Right cardiac atrium (tissue), 5 donors: ENCODE results near the gene IGF1R. TPM values are rescaled to one million over a fixed set of nuclear protein-coding genes. Genes with fewer than 3 reads are reported as not detected.

Experiments
- ATAC-seq, 2 donors: fragments of 200-7000 bp; cut with Tn5 transposase; one replicate each; pipeline versions ENCODE4 v1.8.0 to v1.9.1; 2020; ENCODE audit warnings: moderate library complexity in 2 of 2, mild to moderate bottlenecking in 1 of 2
- DNase-seq, 3 donors: peaks; one replicate each; pipeline ENCODE4 v3.0.0-alpha.2; 2020
- H3K27ac ChIP-seq: one replicate; pipeline ENCODE4 v1.5.1; 2013; ENCODE audit warnings: mild to moderate bottlenecking, low read length, control low read depth, moderate library complexity
- H3K27me3 ChIP-seq: one replicate; pipeline ENCODE4 v1.6.1; 2013; ENCODE audit not compliant: control insufficient read depth, insufficient read depth
- H3K4me1 ChIP-seq: one replicate; pipeline ENCODE4 v1.6.1; 2013; ENCODE audit warnings: low read length; ENCODE audit not compliant: control insufficient read depth, insufficient read depth
- H3K4me3 ChIP-seq: one replicate; pipeline ENCODE4 v1.5.1; 2013; ENCODE audit warnings: low read length, control low read depth
- H3K9me3 ChIP-seq: one replicate; pipeline ENCODE4 v1.6.1; 2013; ENCODE audit warnings: low read length; ENCODE audit not compliant: control insufficient read depth
- WGBS: extraction: QIAGEN DNeasy Blood & Tissue Kit; methylation state at CpG from one replicate; pipeline ENCODE4 v1.1.7; 2013; 5-methylcytosine and 5-hydroxymethylcytosine counted together
- intact Hi-C, 4 donors: fragments of 100-400 bp; cut with DNase I; formaldehyde crosslinking; loops; one replicate each; pipeline versions ENCODE4 v1.11.0 to v1.14.0; 2022 to 2023
- polyA plus RNA-seq: library from polyadenylated mRNA; stranded (reverse); fragments of 200-250 nt; gene quantifications from one replicate; pipeline ENCODE4 v1.2.3, GENCODE V29; 2013
- total RNA-seq, 4 donors: library from RNA; stranded (reverse); fragmentation: NEBNext Ultra II Directional; extraction: Animal tissue kit (Norgen Biotek cat#: 25700); gene quantifications; one replicate each; pipeline ENCODE4 v1.2.1, GENCODE V29; 2021
- donor health status: healthy with polysubstance abuse.
- donor health status: DM: no; HTN: yes; CAD: no.
- donor health status: DM: no; HTN: no; CAD: no.
- donor health status: DM: no; HTN: yes; CAD: no; lungs with severe emphysema.
- donor health status: DM: yes; HTN: yes; CAD: no.

The IGF1R gene
- total and polyA plus RNA-seq, 5 donors: 9.0 to 52.3 (median 34.4) TPM

GRCh38 chr15:98708037-98708590 lies 59.8 kb downstream of the IGF1R start:
- Histone ChIP-seq H3K9me3 (peaks cover 3% of the 10 kb centered on the region), H3K4me3 (no peak overlapping the region), H3K4me1 (peaks cover 16% of the 10 kb centered on the region), H3K27me3 (no peaks in the 10 kb centered on the region), H3K27ac (no peak overlapping the region)
- DNase-seq: no peak
- WGBS: 88% methylated on average over 10 of the region's 10 CpGs
- no peak for ATAC-seq
- intact Hi-C loops: no loop called here

GRCh38 chr15:98711810-98712209 lies 63.5 kb downstream of the IGF1R start:
- Histone ChIP-seq H3K27me3 (no peaks in the 10 kb centered on the region), H3K4me3 (no peak overlapping the region), H3K9me3 (peaks cover 3% of the 10 kb centered on the region), H3K4me1 (peaks cover 12% of the 10 kb centered on the region), H3K27ac (no peak overlapping the region)
- no peak for ATAC-seq
- DNase-seq: no peak
- intact Hi-C loops: no loop called here
- 99% methylated on average over 2 of the region's 2 CpGs for WGBS

GRCh38 chr15:98712845-98713584 lies 64.7 kb downstream of the IGF1R start:
- ATAC-seq: no peak
- intact Hi-C loops: no loop called here

GRCh38 chr15:98713585-98714001 lies 65.3 kb downstream of the IGF1R start:
- DNase-seq: peak in 1 of 3 donors; percentile 60
- 46% methylated on average over 3 of the region's 3 CpGs for WGBS
- Histone ChIP-seq H3K27me3 (no peaks in the 10 kb centered on the region), H3K4me1 (peaks cover 18% of the 10 kb centered on the region), H3K27ac (peak overlapping the region; percentile 49), H3K4me3 (no peak overlapping the region), H3K9me3 (peaks cover 3% of the 10 kb centered on the region)
- peak; percentile 45 to 46 for ATAC-seq
- intact Hi-C loops: no loop called here

More at GRCh38 chr15:98712845-98713584, 64.7 kb downstream of the IGF1R start:
- 89% methylated on average over 16 of the region's 16 CpGs for WGBS
- Histone ChIP-seq H3K27ac (no peak overlapping the region), H3K4me1 (peaks cover 14% of the 10 kb centered on the region), H3K27me3 (no peaks in the 10 kb centered on the region), H3K9me3 (peaks cover 3% of the 10 kb centered on the region), H3K4me3 (no peak overlapping the region)
- no peak for DNase-seq

GRCh38 chr15:98714922-98715321 lies 66.6 kb downstream of the IGF1R start:
- ATAC-seq: peak; percentile 70 to 75

GRCh38 chr15:98715401-98715800 lies 67.1 kb downstream of the IGF1R start:
- Histone ChIP-seq H3K27ac (peak overlapping the region; percentile 65), H3K9me3 (peaks cover 3% of the 10 kb centered on the region), H3K4me3 (no peak overlapping the region), H3K27me3 (no peaks in the 10 kb centered on the region), H3K4me1 (peaks cover 25% of the 10 kb centered on the region)
- DNase-seq: peak in 1 of 3 donors; percentile 50
- 57% methylated on average over 7 of the region's 7 CpGs for WGBS
- intact Hi-C loops: no loop called here
- ATAC-seq: peak; percentile 62 to 80

More at GRCh38 chr15:98714922-98715321, 66.6 kb downstream of the IGF1R start:
- Histone ChIP-seq H3K27me3 (no peaks in the 10 kb centered on the region), H3K4me1 (peaks cover 25% of the 10 kb centered on the region), H3K4me3 (no peak overlapping the region), H3K27ac (peak overlapping the region; percentile 65), H3K9me3 (peaks cover 3% of the 10 kb centered on the region)
- peak in 1 of 3 donors; percentile 55 for DNase-seq
- intact Hi-C loops: no loop called here
- WGBS: 64% methylated on average over 7 of the region's 7 CpGs

- Histone ChIP-seq H3K4me3 (no peak overlapping the region), H3K27me3 (no peaks in the 10 kb centered on the region), H3K9me3 (peaks cover 3% of the 10 kb centered on the region), H3K27ac (peak overlapping the region; percentile 65), H3K4me1 (peaks cover 25% of the 10 kb centered on the region)
- no peak for DNase-seq
- intact Hi-C loops: no loop called here
- no peak for ATAC-seq
- WGBS: 83% methylated on average over 9 of the region's 9 CpGs
Measured at GRCh38 chr15:98715890-98716443, 67.6 kb downstream of the IGF1R start.

GRCh38 chr15:98717371-98717770 lies 69.0 kb downstream of the IGF1R start:
- H3K9me3 ChIP-seq: no peaks in the 10 kb centered on the region
- no peak overlapping the region for H3K4me3 ChIP-seq
- intact Hi-C loops: no loop called here
- no peak overlapping the region for H3K27ac ChIP-seq
- H3K4me1 ChIP-seq: peaks cover 29% of the 10 kb centered on the region
- 96% methylated on average over 5 of the region's 5 CpGs for WGBS
- ATAC-seq (no peak), DNase-seq (no peak)
- H3K27me3 ChIP-seq: no peaks in the 10 kb centered on the region

- 77% methylated on average over 11 of the region's 11 CpGs for WGBS
- no peak for DNase-seq
- Histone ChIP-seq H3K27me3 (no peaks in the 10 kb centered on the region), H3K4me3 (no peak overlapping the region), H3K9me3 (no peaks in the 10 kb centered on the region), H3K27ac (peak overlapping the region; percentile 22), H3K4me1 (peaks cover 32% of the 10 kb centered on the region)
- ATAC-seq: no peak
- intact Hi-C loops: no loop called here
Measured at GRCh38 chr15:98717942-98718341, 69.6 kb downstream of the IGF1R start.

GRCh38 chr15:98718426-98719136 lies 70.2 kb downstream of the IGF1R start:
- no peaks in the 10 kb centered on the region for H3K9me3 ChIP-seq
- H3K27ac ChIP-seq: peak overlapping the region; percentile 22
- intact Hi-C loops: no loop called here
- no peaks in the 10 kb centered on the region for H3K27me3 ChIP-seq
- H3K4me3 ChIP-seq: no peak overlapping the region
- DNase-seq: no peak
- ATAC-seq: no peak
- WGBS: 35% methylated on average over 10 of the region's 10 CpGs
- peaks cover 30% of the 10 kb centered on the region for H3K4me1 ChIP-seq
